H1 (cell line): ENCODE data around the gene NXPH4.

Source experiments
- CHD1 ChIP-seq: IDR thresholded peaks from 2 replicates; pipeline ENCODE4 v1.6.1; 2012; ENCODE audit warnings: low read depth, low read length, improper control_type of control experiment
- CREB1 ChIP-seq: IDR thresholded peaks from 2 replicates; pipeline ENCODE4 v1.6.1; 2012; ENCODE audit warnings: inconsistent platforms
- EP300 ChIP-seq, 2 experiments: IDR thresholded peaks; 1 replicate in 1 of 2; 2 replicates in 1 of 2; pipeline ENCODE4 v1.6.1; 2011 to 2012; ENCODE audit warnings: low read depth in 2 of 2, low read length in 2 of 2, mild to moderate bottlenecking in 2 of 2, borderline replicate concordance in 1 of 2, inconsistent platforms in 1 of 2, moderate library complexity in 1 of 2
- GTF2F1 ChIP-seq: IDR thresholded peaks from 2 replicates; pipeline ENCODE4 v1.6.1; 2012; ENCODE audit warnings: low read depth, low read length, improper control_type of control experiment, borderline replicate concordance
- POLR2A ChIP-seq, 2 experiments: IDR thresholded peaks; 1 replicate in 1 of 2; 2 replicates in 1 of 2; pipeline ENCODE4 v1.6.1; 2011; ENCODE audit warnings: low read depth in 2 of 2, low read length in 2 of 2, mild to moderate bottlenecking in 2 of 2; ENCODE audit errors: control extremely low read depth in 1 of 2
- RAD21 ChIP-seq, 2 experiments: IDR thresholded peaks in 1 of 2; conservative IDR thresholded peaks in 1 of 2; 2 replicates each; pipeline ENCODE4 v1.6.1; 2011; ENCODE audit warnings: low read depth in 2 of 2, low read length in 2 of 2, improper control_type of control experiment in 1 of 2, inconsistent platforms in 1 of 2, mild to moderate bottlenecking in 1 of 2, moderate library complexity in 1 of 2
- TF ChIP-seq, protein P1 (sequence below): IDR thresholded peaks from 2 replicates; pipeline ENCODE4 v1.6.1; 2012; ENCODE audit warnings: inconsistent platforms
- TF ChIP-seq, protein P2 (sequence below), 3 experiments: IDR thresholded peaks; 1 replicate in 2 of 3; 2 replicates in 1 of 3; pipeline versions ENCODE4 v1.5.1 to v1.6.1; 2011; ENCODE audit warnings: low read length in 3 of 3, mild to moderate bottlenecking in 3 of 3, inconsistent platforms in 2 of 3, low read depth in 1 of 3, moderate library complexity in 1 of 3; ENCODE audit not compliant: insufficient read depth in 1 of 3; ENCODE audit errors: control extremely low read depth in 1 of 3

DNA sequence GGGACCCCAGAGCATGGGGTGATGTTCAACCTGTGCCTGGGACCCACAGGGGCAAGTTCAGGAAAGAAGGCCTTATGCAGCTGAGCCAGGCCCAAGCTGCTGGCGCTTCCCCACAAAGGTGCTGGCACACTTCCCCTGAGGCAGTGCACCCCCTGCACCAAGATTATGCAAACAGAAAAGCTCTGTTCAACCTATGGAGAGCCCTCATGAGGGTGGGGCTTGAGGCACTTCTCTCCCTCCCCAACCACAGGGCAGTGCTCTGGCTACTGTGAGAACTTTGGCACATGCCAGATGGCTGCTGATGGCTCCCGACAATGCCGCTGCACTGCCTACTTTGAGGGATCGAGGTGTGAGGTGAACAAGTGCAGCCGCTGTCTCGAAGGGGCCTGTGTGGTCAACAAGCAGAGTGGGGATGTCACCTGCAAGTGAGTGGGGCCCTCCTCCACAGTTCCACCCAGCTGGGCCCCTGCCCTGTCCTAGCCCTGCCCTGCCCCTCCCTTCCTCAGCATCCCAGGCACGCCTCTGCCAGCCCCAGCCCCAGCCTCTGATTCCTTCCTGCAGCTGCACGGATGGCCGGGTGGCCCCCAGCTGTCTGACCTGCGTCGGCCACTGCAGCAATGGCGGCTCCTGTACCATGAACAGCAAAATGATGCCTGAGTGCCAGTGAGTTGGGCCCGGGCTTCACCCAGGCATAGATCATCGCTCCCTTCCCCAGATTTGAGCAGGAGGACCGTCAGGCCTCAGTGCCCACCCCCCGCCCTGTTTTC lies 5.5 kb upstream of the NXPH4 start:
- TF ChIP-seq GTF2F1 (no peak), EP300 (IDR thresholded peaks at IDR 0.05; ENCODE audit: borderline replicate concordance in 1 of 2, low read depth in 2 of 2, low read length in 2 of 2) (no peak), RAD21 (IDR thresholded peaks at IDR 0.05 in 1 of 2, conservative IDR thresholded peaks at IDR 0.05 in 1 of 2; ENCODE audit: low read depth in 2 of 2, low read length in 2 of 2) (no peak), CREB1 (no peak), CHD1 (no peak), POLR2A (IDR thresholded peaks at IDR 0.05; ENCODE audit: control extremely low read depth in 1 of 2, low read depth in 2 of 2, low read length in 2 of 2) (no peak)
- TF ChIP-seq, protein P1, sequence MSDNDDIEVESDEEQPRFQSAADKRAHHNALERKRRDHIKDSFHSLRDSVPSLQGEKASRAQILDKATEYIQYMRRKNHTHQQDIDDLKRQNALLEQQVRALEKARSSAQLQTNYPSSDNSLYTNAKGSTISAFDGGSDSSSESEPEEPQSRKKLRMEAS, result no peak
- TF ChIP-seq, protein P2, sequence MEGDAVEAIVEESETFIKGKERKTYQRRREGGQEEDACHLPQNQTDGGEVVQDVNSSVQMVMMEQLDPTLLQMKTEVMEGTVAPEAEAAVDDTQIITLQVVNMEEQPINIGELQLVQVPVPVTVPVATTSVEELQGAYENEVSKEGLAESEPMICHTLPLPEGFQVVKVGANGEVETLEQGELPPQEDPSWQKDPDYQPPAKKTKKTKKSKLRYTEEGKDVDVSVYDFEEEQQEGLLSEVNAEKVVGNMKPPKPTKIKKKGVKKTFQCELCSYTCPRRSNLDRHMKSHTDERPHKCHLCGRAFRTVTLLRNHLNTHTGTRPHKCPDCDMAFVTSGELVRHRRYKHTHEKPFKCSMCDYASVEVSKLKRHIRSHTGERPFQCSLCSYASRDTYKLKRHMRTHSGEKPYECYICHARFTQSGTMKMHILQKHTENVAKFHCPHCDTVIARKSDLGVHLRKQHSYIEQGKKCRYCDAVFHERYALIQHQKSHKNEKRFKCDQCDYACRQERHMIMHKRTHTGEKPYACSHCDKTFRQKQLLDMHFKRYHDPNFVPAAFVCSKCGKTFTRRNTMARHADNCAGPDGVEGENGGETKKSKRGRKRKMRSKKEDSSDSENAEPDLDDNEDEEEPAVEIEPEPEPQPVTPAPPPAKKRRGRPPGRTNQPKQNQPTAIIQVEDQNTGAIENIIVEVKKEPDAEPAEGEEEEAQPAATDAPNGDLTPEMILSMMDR (IDR thresholded peaks at IDR 0.05; ENCODE audit: control extremely low read depth in 1 of 3, insufficient read depth in 1 of 3, low read depth in 1 of 3, low read length in 3 of 3), result no peak
